Osteocyte (in vitro differentiated cells): Measurements from ENCODE around the gene TTC28. TPM values are rescaled to one million over a fixed set of nuclear protein-coding genes. Genes with fewer than 3 reads are reported as not detected.

ENCODE experiments used
- DNase-seq: peaks from one replicate; pipeline ENCODE4 v3.0.0; 2021; ENCODE audit warnings: mixed read lengths; ENCODE audit not compliant: unreplicated experiment; ENCODE audit errors: extremely low spot score
- H3K27ac Mint-ChIP-seq: one replicate; pipeline ENCODE4 v1.8.0; 2021; ENCODE audit warnings: mild to moderate bottlenecking, mixed read lengths; ENCODE audit not compliant: unreplicated experiment
- H3K27me3 Mint-ChIP-seq: one replicate; pipeline ENCODE4 v1.8.0; 2021; ENCODE audit warnings: mixed read lengths; ENCODE audit not compliant: unreplicated experiment
- H3K36me3 Mint-ChIP-seq: one replicate; pipeline ENCODE4 v1.8.0; 2021; ENCODE audit warnings: mixed read lengths; ENCODE audit not compliant: unreplicated experiment
- H3K4me1 Mint-ChIP-seq: one replicate; pipeline ENCODE4 v1.8.0; 2021; ENCODE audit warnings: mixed read lengths; ENCODE audit not compliant: unreplicated experiment
- H3K4me3 Mint-ChIP-seq: one replicate; pipeline ENCODE4 v1.8.0; 2021; ENCODE audit warnings: mild to moderate bottlenecking, moderate library complexity, mixed read lengths; ENCODE audit not compliant: unreplicated experiment
- H3K9me3 Mint-ChIP-seq: one replicate; pipeline ENCODE4 v1.8.0; 2021; ENCODE audit warnings: mixed read lengths; ENCODE audit not compliant: unreplicated experiment
- CTCF ChIP-seq: fragments of 200-600 bp; sonication (generic); IDR thresholded peaks from 2 replicates; pipeline ENCODE4 v1.5.0; 2021; ENCODE audit warnings: antibody characterized with exemption, mild to moderate bottlenecking, moderate library complexity
- total RNA-seq: library from RNA; stranded (reverse); gene quantifications from 2 replicates; pipeline ENCODE4 v1.2.1, GENCODE V29; 2021

The TTC28 gene
- total RNA-seq, 1 donor from 2014 or later = 70.3 TPM

GRCh38 chr22:28077166-28077565 is 602.5 kb downstream of the TTC28 start:
- peaks cover 5% of the 10 kb centered on the region for H3K9me3 Mint-ChIP-seq
- peaks cover 14% of the 10 kb centered on the region for H3K36me3 Mint-ChIP-seq
- no peaks in the 10 kb centered on the region for H3K27me3 Mint-ChIP-seq
- peaks cover 1% of the 10 kb centered on the region for H3K4me1 Mint-ChIP-seq
- no peak overlapping the region for H3K27ac Mint-ChIP-seq
- no peak overlapping the region for H3K4me3 Mint-ChIP-seq
- no peak for DNase-seq
- TF ChIP-seq CTCF = no peak

GRCh38 chr22:28075358-28075981 is 604.2 kb downstream of the TTC28 start:
- Mint-ChIP-seq H3K9me3 (peaks cover 5% of the 10 kb centered on the region), H3K4me1 (peaks cover 1% of the 10 kb centered on the region), H3K36me3 (peaks cover 17% of the 10 kb centered on the region), H3K27me3 (no peaks in the 10 kb centered on the region), H3K27ac (no peak overlapping the region), H3K4me3 (no peak overlapping the region)
- TF ChIP-seq CTCF = no peak
- DNase-seq = no peak

GRCh38 chr22:28074526-28074925 is 605.1 kb downstream of the TTC28 start:
- no peak overlapping the region for H3K27ac Mint-ChIP-seq
- no peak for TF ChIP-seq CTCF
- H3K36me3 Mint-ChIP-seq = peaks cover 15% of the 10 kb centered on the region

GRCh38 chr22:28072066-28072465 is 607.6 kb downstream of the TTC28 start:
- H3K27ac Mint-ChIP-seq = no peak overlapping the region
- H3K4me1 Mint-ChIP-seq = peaks cover 6% of the 10 kb centered on the region
- TF ChIP-seq CTCF = no peak
- H3K9me3 Mint-ChIP-seq = no peaks in the 10 kb centered on the region
- H3K27me3 Mint-ChIP-seq = no peaks in the 10 kb centered on the region
- no peak for DNase-seq
- H3K4me3 Mint-ChIP-seq = no peak overlapping the region
- H3K36me3 Mint-ChIP-seq = peaks cover 10% of the 10 kb centered on the region

More at GRCh38 chr22:28074526-28074925, 605.1 kb downstream of the TTC28 start:
- DNase-seq = no peak
- no peak overlapping the region for H3K4me3 Mint-ChIP-seq
- H3K9me3 Mint-ChIP-seq = no peaks in the 10 kb centered on the region
- H3K4me1 Mint-ChIP-seq = peaks cover 5% of the 10 kb centered on the region
- H3K27me3 Mint-ChIP-seq = no peaks in the 10 kb centered on the region

GRCh38 chr22:28068826-28069225 is 610.8 kb downstream of the TTC28 start:
- Mint-ChIP-seq H3K27me3 (no peaks in the 10 kb centered on the region), H3K4me1 (peaks cover 7% of the 10 kb centered on the region), H3K4me3 (no peak overlapping the region), H3K27ac (no peak overlapping the region), H3K9me3 (no peaks in the 10 kb centered on the region), H3K36me3 (peaks cover 10% of the 10 kb centered on the region)
- no peak for DNase-seq
- no peak for TF ChIP-seq CTCF
